Calu3 (cell line): ENCODE measurements around the gene CARD18. TPM values are rescaled to one million over a fixed set of nuclear protein-coding genes. Genes with fewer than 3 reads are reported as not detected.
"Not testable (repeated sequence)": the region's sequence is repeated elsewhere in the genome, so short reads cannot be mapped to it uniquely, and the experiment has no call there.

Source experiments
- BruUV-seq: library from RNA; stranded (reverse); fragments of 400-500 nt; replicated peaks from 2 replicates; lab custom pipeline; 2021; lab: Mats Ljungman, UMichigan
- CTCF ChIA-PET: fragments of 300-600 bp; sonication (Branson Sonifier 250); formaldehyde crosslinking; loops from one replicate; lab custom pipeline; 2022; ENCODE audit warnings: antibody characterized with exemption; lab: Charles Lee
- DNase-seq: peaks from one replicate; pipeline ENCODE4 v3.0.0; 2022
- H3K27ac Mint-ChIP-seq: one replicate; pipeline ENCODE4 v1.8.0; 2022; ENCODE audit warnings: mixed read lengths; ENCODE audit not compliant: unreplicated experiment
- H3K27me3 Mint-ChIP-seq: one replicate; pipeline ENCODE4 v1.8.0; 2022; ENCODE audit warnings: mixed read lengths; ENCODE audit not compliant: unreplicated experiment
- H3K36me3 Mint-ChIP-seq: one replicate; pipeline ENCODE4 v1.8.0; 2022; ENCODE audit warnings: mild to moderate bottlenecking, moderate library complexity, mixed read lengths; ENCODE audit not compliant: insufficient read depth, unreplicated experiment
- H3K4me1 Mint-ChIP-seq: one replicate; pipeline ENCODE4 v1.8.0; 2022; ENCODE audit warnings: mild to moderate bottlenecking, low read depth, mixed read lengths; ENCODE audit not compliant: unreplicated experiment
- H3K4me3 Mint-ChIP-seq: one replicate; pipeline ENCODE4 v1.8.0; 2022; ENCODE audit warnings: mild to moderate bottlenecking, low read depth, moderate library complexity, mixed read lengths; ENCODE audit not compliant: unreplicated experiment
- H3K9me3 Mint-ChIP-seq: one replicate; pipeline ENCODE4 v1.8.0; 2022; ENCODE audit warnings: low read depth, mixed read lengths; ENCODE audit not compliant: unreplicated experiment
- CTCF ChIP-seq: fragments of 200-600 bp; IDR thresholded peaks from one replicate; pipeline ENCODE4 v1.8.0; 2022; ENCODE audit warnings: antibody characterized with exemption; ENCODE audit not compliant: unreplicated experiment
- intact Hi-C: fragments of 100-400 bp; cut with micrococcal nuclease; formaldehyde crosslinking; loops from one replicate; pipeline ENCODE4 v1.10.0; 2022; ENCODE audit not compliant: unreplicated experiment
- total RNA-seq: library from RNA; stranded (reverse); gene quantifications from 2 replicates; pipeline ENCODE4 v1.2.3, GENCODE V29; 2022

Gene CARD18
- total RNA-seq, 1 experiment from 2014 or later: not detected

- no peak for TF ChIP-seq CTCF
- Mint-ChIP-seq H3K27me3 (no peaks in the 10 kb centered on the region), H3K4me3 (no peak overlapping the region), H3K36me3 (no peaks in the 10 kb centered on the region), H3K4me1 (no peaks in the 10 kb centered on the region), H3K9me3 (no peaks in the 10 kb centered on the region), H3K27ac (no peak overlapping the region)
- no TSS peak for BruUV-seq
- CTCF ChIA-PET: no interaction called here
- intact Hi-C loops: no loop called here
- no peak for DNase-seq
Measured at GRCh38 chr11:105106140-105106539, 33.4 kb downstream of the CARD18 start.

GRCh38 chr11:105104292-105104691 lies 35.3 kb downstream of the CARD18 start:
- H3K27ac Mint-ChIP-seq: no peak overlapping the region
- H3K4me1 Mint-ChIP-seq: no peaks in the 10 kb centered on the region
- DNase-seq: no peak
- no peaks in the 10 kb centered on the region for H3K27me3 Mint-ChIP-seq
- no peak overlapping the region for H3K4me3 Mint-ChIP-seq
- CTCF ChIA-PET: no interaction called here
- TF ChIP-seq CTCF: no peak
- no TSS peak for BruUV-seq
- no peaks in the 10 kb centered on the region for H3K36me3 Mint-ChIP-seq
- no peaks in the 10 kb centered on the region for H3K9me3 Mint-ChIP-seq
- intact Hi-C loops: no loop called here

GRCh38 chr11:105103336-105103735 lies 36.2 kb downstream of the CARD18 start:
- Mint-ChIP-seq H3K27me3 (no peaks in the 10 kb centered on the region), H3K36me3 (no peaks in the 10 kb centered on the region), H3K4me3 (no peak overlapping the region), H3K9me3 (no peaks in the 10 kb centered on the region), H3K4me1 (no peaks in the 10 kb centered on the region), H3K27ac (no peak overlapping the region)
- CTCF ChIA-PET: no interaction called here
- intact Hi-C loops: no loop called here
- no peak for DNase-seq
- no TSS peak for BruUV-seq
- no peak for TF ChIP-seq CTCF

- H3K27me3 Mint-ChIP-seq, DNase-seq, H3K4me1 Mint-ChIP-seq, H3K9me3 Mint-ChIP-seq, CTCF ChIA-PET, intact Hi-C loops, H3K4me3 Mint-ChIP-seq, BruUV-seq, H3K27ac Mint-ChIP-seq, H3K36me3 Mint-ChIP-seq: not testable (repeated sequence)
Measured at GRCh38 chr11:105102079-105102581, 37.4 kb downstream of the CARD18 start.

GRCh38 chr11:105100981-105101630 lies 38.5 kb downstream of the CARD18 start:
- CTCF ChIA-PET: no interaction called here
- no peak for TF ChIP-seq CTCF
- intact Hi-C loops: no loop called here
- BruUV-seq: no TSS peak
- H3K4me3 Mint-ChIP-seq: no peak overlapping the region
- H3K27me3 Mint-ChIP-seq: no peaks in the 10 kb centered on the region
- DNase-seq: no peak
- no peak overlapping the region for H3K27ac Mint-ChIP-seq
- H3K4me1 Mint-ChIP-seq: no peaks in the 10 kb centered on the region
- H3K36me3 Mint-ChIP-seq: no peaks in the 10 kb centered on the region
- no peaks in the 10 kb centered on the region for H3K9me3 Mint-ChIP-seq
